NK-92 (cell line): ENCODE data around the gene TEX9.
"Not testable (repeated sequence)": the region's sequence is repeated elsewhere in the genome, so short reads cannot be mapped to it uniquely, and the experiment has no call there.

ENCODE experiments used
- DNase-seq: peaks from one replicate; lab custom pipeline; 2025; ENCODE audit not compliant: unreplicated experiment; lab: John Stamatoyannopoulos, UW

The TEX9 gene

GRCh38 chr15:56361987-56362386, 3.2 kb upstream of the TEX9 start:
- DNase-seq, result no peak

DNA sequence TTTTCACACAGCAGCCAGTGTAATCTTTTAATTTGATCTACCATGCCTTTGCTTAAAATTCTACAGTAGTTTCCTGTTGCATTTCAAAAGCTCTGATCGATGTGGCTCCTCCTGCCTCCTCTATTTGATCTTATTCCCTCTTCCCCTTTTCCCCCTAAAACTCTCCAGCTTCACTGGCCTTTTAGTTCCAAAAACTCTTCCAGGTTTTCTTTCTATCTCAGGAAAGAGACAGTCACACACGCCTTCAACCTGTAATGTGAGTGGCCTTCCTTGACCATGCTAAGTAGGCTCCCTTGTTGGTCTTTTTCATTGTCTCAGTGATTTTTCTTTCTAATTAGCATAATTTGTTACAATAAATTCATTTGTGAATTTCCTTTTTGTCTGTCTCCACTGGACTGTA, 985 bp downstream of the TEX9 start:
- DNase-seq, result no peak

DNA sequence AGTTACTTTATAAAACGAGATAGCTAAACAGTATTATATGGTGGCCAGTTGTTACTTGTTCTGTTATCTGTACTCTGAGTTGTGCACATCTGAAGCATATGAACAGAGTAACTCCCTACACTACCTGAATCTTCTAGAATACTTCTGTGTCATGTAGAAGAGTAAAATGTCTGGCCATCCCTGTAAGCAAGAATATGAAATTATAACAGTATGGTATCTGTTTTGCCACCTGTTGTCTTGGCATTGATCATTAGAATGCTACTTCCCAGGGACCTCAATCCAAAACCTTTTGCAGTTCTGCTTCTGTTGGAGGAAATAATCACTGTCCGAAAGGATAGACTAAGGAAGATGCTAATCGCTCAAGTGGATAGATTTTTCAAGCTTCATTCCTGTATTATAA, 1.9 kb downstream of the TEX9 start:
- no peak for DNase-seq

DNA sequence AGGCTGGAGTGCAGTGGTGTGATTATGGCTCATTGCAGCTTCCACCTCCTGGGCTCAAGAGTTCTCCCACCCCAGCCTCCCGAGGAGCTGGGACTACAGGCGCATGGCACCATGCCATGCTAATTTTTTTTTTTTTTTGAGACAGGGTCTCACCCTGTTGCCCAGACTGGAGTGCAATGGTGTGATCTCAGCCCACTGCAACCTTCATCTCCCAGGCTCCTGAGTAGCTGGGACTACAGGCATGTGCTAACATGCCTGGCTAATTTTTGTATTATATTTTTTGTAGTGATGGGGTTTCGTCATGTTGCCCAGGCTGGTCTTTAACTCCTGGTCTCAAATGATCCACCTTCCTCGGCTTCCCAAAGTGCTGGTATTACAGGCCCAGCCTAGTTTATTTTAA, 4.0 kb downstream of the TEX9 start:
- no peak for DNase-seq

GRCh38 chr15:56371495-56372147, 6.4 kb downstream of the TEX9 start:
- no peak for DNase-seq

DNA sequence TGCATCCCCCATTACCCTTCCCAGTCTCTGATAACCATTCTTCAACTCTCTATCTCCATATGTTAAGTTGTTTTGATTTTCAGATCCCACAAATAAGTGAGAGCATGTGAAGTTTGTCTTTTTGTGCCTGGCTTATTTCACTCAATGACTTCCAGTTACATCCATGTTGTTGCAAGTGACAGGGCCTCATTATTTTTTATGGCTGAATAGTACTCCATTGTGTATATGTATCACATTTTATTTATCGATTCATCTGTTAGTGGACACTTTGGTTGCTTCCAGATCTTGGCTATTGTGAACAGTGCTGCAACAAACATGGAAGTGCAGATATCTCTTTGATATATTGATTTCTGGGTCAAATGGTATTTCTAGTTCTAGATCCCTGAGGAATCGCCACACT, 9.5 kb downstream of the TEX9 start:
- DNase-seq, result not testable (repeated sequence)

- DNase-seq, result not testable (repeated sequence)
Measured at GRCh38 chr15:56377822-56378221, 12.6 kb downstream of the TEX9 start.

GRCh38 chr15:56383010-56383409, 17.8 kb downstream of the TEX9 start:
- no peak for DNase-seq

DNA sequence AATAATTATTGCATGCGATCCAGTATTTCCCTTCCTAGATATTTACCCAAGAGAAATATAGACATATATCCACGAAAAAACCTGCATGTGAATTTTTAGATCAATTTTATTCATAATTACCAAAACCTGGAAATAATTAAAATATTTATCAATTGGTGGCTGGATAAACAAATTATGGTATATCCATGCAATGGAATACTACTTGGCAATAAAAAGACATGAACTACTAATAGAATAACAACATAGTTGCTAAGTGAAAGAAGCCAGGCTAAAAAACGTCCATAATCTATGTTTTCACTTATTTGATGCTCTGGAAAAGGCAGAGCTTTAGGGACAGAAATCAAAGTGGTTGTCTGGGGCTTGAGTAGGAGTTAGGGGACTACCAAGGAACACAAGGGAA, 20.7 kb downstream of the TEX9 start:
- no peak for DNase-seq

GRCh38 chr15:56390739-56391267, 25.6 kb downstream of the TEX9 start:
- DNase-seq, result no peak

- DNase-seq, result no peak
Measured at GRCh38 chr15:56393277-56393676, 28.1 kb downstream of the TEX9 start.

DNA sequence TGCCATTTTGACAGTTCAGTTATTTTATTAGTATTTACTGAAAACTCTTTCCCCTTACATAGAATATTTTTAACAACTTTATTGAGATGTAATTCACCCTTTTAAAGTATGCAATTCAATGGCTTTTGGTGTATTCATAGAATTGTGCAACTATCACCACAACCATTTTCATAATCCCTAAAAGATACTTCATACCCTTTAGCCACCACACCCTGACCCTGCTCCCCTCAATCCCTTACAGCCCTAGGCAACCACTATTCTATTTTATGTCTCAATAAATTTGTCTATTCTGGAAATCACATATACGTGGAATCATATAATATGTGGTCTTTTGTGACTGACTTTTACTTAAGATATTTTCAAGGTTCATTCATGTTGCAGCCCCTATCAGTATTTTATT, 29.7 kb downstream of the TEX9 start:
- no peak for DNase-seq

DNA sequence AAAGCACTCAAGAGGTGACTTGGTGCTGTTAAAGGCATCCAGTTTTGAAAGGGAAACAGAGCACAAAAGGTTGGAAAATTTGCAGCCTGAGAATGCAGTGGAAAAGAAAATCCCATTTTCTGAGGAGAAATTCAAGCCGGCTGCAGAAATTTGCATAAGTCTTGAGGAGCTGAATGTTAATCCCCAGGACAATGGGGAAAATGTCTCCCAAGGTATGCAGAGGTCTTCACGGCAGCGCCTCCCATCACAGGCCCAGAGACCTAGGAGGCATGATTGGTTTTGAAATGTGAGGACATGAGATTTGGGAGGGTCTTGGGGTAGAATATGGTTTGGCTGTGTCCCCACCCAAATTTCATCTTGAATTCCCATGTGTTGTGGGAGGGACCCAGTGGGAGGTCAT, 32.1 kb downstream of the TEX9 start:
- not testable (repeated sequence) for DNase-seq

- not testable (repeated sequence) for DNase-seq
Measured at GRCh38 chr15:56399209-56399608, 34.0 kb downstream of the TEX9 start.

DNA sequence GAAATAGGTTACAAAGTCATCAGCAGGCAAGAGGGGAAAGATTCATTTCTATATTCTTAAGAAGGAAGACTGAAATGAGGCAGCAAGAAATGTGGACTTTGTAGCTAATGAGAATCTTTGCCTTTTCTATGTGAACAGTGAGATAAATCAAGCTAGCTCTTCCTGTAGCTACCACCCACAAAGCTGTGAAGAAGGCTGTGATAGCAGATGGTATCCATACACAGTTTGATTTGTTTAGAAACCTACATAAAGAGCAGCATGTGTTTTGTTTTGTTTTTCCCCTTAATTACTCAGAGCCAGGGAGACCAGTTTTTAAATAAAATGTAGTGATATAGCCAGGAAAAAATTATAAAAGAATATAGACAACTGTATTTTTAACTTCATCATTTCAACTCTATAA, 45.5 kb downstream of the TEX9 start:
- DNase-seq, result no peak

DNA sequence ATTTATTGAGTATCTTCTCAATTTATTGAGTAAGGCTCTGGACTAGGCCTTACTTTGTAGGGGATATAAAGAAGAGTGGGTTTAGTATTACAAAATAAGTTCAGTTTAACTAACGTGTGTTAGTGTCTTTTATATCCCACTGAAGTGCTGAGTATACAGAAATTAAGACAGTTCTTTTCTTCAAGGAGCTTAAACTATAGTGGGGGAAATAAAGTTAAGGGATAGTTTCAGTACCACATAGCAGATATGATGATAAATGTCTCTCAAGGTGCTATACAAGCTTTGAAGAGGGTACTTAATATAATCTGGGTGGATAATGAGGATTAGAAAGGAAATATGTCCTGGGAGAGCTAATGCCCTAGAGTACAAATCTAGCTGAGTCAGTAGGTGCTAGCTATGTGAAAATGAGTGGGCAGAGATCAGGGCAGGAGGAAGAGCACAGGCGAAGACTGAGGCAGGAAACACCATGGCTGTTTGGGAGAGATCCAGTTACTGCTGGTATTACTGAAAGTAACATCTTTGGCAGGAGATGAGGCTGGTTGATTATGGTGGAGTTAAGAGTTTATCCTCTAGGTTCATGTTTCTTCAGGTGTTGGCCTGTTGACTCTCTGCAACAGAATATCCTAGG, 46.0 kb downstream of the TEX9 start:
- no peak for DNase-seq

DNA sequence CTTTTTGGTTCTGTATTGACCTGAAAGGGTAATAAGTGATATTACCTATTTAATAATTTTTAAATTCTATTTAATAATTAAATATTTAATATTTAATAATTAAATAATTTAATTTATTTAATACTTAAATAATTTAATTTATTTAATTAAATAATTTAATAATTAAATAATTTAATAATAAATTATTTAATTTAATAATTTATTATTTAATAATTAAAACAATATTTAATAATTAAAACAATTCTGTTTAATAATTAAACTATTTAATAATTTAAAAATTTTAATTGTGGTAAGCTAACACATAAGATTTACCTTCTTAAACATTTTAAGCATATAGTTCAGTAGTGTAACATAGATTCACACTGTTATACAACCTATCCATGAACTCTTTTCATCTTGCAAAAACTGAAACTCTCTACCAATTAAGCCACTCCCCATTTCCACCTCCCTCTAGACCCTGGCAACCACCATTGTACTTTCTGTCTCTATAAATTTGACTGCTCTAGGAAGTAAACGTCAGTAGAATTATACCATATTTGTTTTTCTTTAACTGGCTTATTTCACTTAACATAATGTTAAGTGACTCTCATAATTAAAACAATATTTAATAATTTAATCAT, 48.0 kb downstream of the TEX9 start:
- DNase-seq, result not testable (repeated sequence)

- DNase-seq, result no peak
Measured at GRCh38 chr15:56425276-56425675, 60.0 kb downstream of the TEX9 start.

- DNase-seq, result no peak
Measured at GRCh38 chr15:56425976-56426375, 60.8 kb downstream of the TEX9 start.

DNA sequence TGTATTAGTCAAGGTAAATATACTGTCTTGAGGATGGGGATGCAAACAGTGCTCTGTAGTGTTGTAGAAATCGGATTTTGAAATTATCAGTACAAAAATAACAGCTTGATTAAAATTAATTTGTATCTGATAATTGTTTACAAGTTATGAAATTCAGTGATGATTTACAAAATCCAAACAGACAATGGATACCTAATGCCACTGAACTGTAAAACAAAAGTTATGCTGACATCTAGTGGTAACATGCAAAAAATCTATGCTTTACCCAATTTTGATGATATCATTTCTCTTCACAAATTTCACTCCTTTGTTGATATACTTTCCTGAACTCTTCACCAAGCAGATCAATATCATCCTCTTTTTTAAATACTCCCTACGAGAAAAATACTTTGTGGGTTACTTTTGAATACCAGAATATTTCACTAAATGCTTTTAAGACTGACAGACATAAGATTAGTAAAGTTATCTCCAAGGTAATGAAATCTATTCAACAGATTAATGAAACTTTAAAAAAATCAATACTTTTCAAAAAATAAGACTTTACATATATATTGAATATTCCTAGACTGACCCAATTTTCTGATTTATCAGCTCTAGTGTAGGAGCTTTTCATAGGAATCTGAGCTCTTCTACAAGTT, 63.7 kb downstream of the TEX9 start:
- DNase-seq, result no peak

DNA sequence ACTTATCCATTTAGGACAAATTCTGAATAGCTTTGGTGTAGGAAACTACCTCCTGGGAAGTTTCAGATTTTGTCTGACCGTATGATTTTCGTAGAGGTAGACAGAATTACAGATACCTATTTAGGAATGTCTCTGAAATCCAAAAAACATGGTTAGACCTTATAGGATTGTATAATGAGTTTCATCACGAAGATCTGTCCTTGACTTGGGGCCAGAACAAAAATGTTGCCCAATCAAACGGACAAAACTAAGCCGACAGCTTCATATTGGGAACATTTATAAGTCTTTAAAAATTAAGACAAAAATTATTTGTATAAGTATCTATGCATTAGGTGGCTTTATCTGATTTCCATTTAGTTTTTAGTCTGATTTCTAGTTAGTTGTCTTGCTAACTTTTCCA, 67.1 kb downstream of the TEX9 start:
- DNase-seq, result no peak

DNA sequence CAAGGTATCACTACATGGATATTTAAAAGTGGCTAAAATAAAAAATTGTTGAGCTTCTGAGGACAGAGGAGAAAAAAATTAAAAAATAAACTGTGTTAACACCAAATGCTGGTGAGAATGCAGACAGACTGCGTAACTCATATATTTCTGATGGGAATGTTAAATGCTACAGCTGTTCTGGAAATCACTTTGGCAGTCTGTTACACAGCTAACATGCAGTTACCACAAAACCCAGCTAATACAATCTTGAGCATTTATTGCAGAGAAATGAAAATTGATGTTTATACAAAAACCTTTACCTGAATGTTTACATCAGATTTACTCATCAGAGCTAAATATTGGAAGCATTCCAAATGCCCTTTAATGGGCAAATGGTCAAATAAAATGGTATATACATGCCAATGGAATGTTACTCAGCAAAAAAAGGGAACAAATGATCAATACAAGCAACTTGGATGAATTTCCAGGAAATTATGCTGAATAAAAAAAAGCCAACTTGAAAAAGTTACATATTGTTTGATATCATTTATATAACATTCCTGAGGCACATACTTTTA, 75.1 kb downstream of the TEX9 start:
- no peak for DNase-seq
